GM23338 (cell line): ENCODE results near the gene LYPLAL1. TPM values are rescaled to one million over a fixed set of nuclear protein-coding genes. Genes with fewer than 3 reads are reported as not detected.

Experiments used
- ATAC-seq: fragments of 200-7000 bp; cut with Tn5 transposase; 3 replicates; pipeline ENCODE4 v1.9.1; 2020
- DNase-seq: peaks from one replicate; pipeline ENCODE4 v3.0.0-alpha.2; 2015; ENCODE audit warnings: low spot score
- H2AFZ ChIP-seq: fragments of 200-600 bp; sonication (generic); 2 replicates; pipeline ENCODE4 v1.8.0; 2016; ENCODE audit warnings: antibody characterized with exemption, mild to moderate bottlenecking, moderate library complexity
- H3F3A ChIP-seq: fragments of 200-600 bp; sonication (generic); replicated peaks from 2 replicates; pipeline ENCODE4 v1.8.0; 2017; ENCODE audit warnings: antibody characterized with exemption, mixed run types, low read depth
- H3K27ac ChIP-seq: fragments of 200-600 bp; sonication (generic); 2 replicates; pipeline ENCODE4 v1.6.1; 2016; ENCODE audit warnings: low read depth
- H3K27me3 ChIP-seq: fragments of 200-600 bp; sonication (generic); 2 replicates; pipeline ENCODE4 v1.8.0; 2016; ENCODE audit warnings: mild to moderate bottlenecking, mixed run types, moderate library complexity; ENCODE audit not compliant: insufficient read depth
- H3K36me3 ChIP-seq: fragments of 200-600 bp; sonication (generic); 2 replicates; pipeline ENCODE4 v1.8.0; 2016; ENCODE audit warnings: mild to moderate bottlenecking; ENCODE audit not compliant: insufficient read depth
- H3K4me1 ChIP-seq: fragments of 200-600 bp; sonication (generic); 2 replicates; pipeline ENCODE4 v1.8.0; 2016; ENCODE audit warnings: mild to moderate bottlenecking, moderate library complexity; ENCODE audit not compliant: insufficient read depth
- H3K4me2 ChIP-seq: fragments of 200-600 bp; sonication (generic); 2 replicates; pipeline ENCODE4 v1.7.1; 2017; ENCODE audit warnings: mixed run types
- H3K4me3 ChIP-seq: fragments of 200-600 bp; sonication (generic); 2 replicates; pipeline ENCODE4 v1.6.1; 2016; ENCODE audit warnings: mixed run types
- H3K79me2 ChIP-seq: fragments of 200-600 bp; sonication (generic); replicated peaks from 2 replicates; pipeline ENCODE4 v1.8.0; 2017; ENCODE audit warnings: mild to moderate bottlenecking; ENCODE audit not compliant: insufficient read depth
- H3K9me2 ChIP-seq: fragments of 200-600 bp; sonication (generic); 2 replicates; pipeline ENCODE4 v1.8.0; 2017; ENCODE audit not compliant: insufficient read depth
- H4K20me1 ChIP-seq: fragments of 200-600 bp; sonication (generic); replicated peaks from 2 replicates; pipeline ENCODE4 v1.8.0; 2017; ENCODE audit warnings: mild to moderate bottlenecking; ENCODE audit not compliant: insufficient read depth
- H3K27ac Mint-ChIP-seq: 2 replicates; pipeline ENCODE4 v1.8.0; 2020; ENCODE audit warnings: inconsistent platforms, mild to moderate bottlenecking, moderate library complexity, mixed read lengths
- H3K27me3 Mint-ChIP-seq: 3 replicates; pipeline ENCODE4 v1.8.0; 2022; ENCODE audit warnings: low read depth, mild to moderate bottlenecking, moderate library complexity, mixed read lengths, inconsistent platforms; ENCODE audit not compliant: insufficient read depth, poor library complexity
- H3K36me3 Mint-ChIP-seq: 3 replicates; pipeline ENCODE4 v1.8.0; 2021; ENCODE audit warnings: low read depth, mild to moderate bottlenecking, inconsistent platforms, moderate library complexity, mixed read lengths
- H3K4me1 Mint-ChIP-seq: 3 replicates; pipeline ENCODE4 v1.8.0; 2020; ENCODE audit warnings: mild to moderate bottlenecking, inconsistent platforms, mixed read lengths
- H3K4me3 Mint-ChIP-seq: 3 replicates; pipeline ENCODE4 v1.8.0; 2021; ENCODE audit warnings: moderate library complexity, mild to moderate bottlenecking, inconsistent platforms, mixed read lengths
- H3K9me3 Mint-ChIP-seq: 3 replicates; pipeline ENCODE4 v1.8.0; 2020; ENCODE audit warnings: moderate library complexity, mild to moderate bottlenecking, inconsistent platforms, mixed read lengths
- CREB1 ChIP-seq: fragments of 250-450 bp; sonication (Bioruptor Pico); IDR thresholded peaks from 2 replicates; pipeline ENCODE4 v1.5.0; 2020; ENCODE audit warnings: low read depth, mild to moderate bottlenecking, moderate library complexity
- EZH2 ChIP-seq: fragments of 200-600 bp; sonication (generic); IDR thresholded peaks from one replicate; pipeline ENCODE4 v1.8.0; 2017; ENCODE audit warnings: antibody characterized with exemption, mild to moderate bottlenecking, low read depth; ENCODE audit not compliant: unreplicated experiment
- EZH2phosphoT487 ChIP-seq: fragments of 200-600 bp; sonication (generic); IDR thresholded peaks from one replicate; pipeline ENCODE4 v1.8.1; 2018; ENCODE audit warnings: antibody characterized with exemption; ENCODE audit not compliant: unreplicated experiment
- polyA plus RNA-seq: library from polyadenylated mRNA; unstranded; fragments of >200 nt; fragmentation: Nextera tagmentation; extraction: Ambion mirVana; gene quantifications from 2 replicates; pipeline ENCODE4 v1.2.1, GENCODE V29; 2016
- total RNA-seq: library from RNA; depleted of rRNA; stranded (reverse); fragments of >200 nt; shearing (Covaris generic); gene quantifications from 2 replicates; pipeline ENCODE4 v1.2.3, GENCODE V29; 2014
- TF ChIP-seq, protein P1 (sequence below): fragments of 250-450 bp; sonication (Bioruptor Pico); IDR thresholded peaks from 2 replicates; pipeline ENCODE4 v1.5.0; 2020; ENCODE audit warnings: mild to moderate bottlenecking, moderate library complexity
- TF ChIP-seq, protein P2 (sequence below), 2 experiments: fragments of 200-600 bp in 1 of 2; sonication (generic) in 1 of 2; conservative IDR thresholded peaks; 2 replicates each; pipeline versions ENCODE4 v1.5.1 to v1.6.1; 2016 to 2017; ENCODE audit warnings: antibody characterized with exemption in 2 of 2, low read depth in 2 of 2, mild to moderate bottlenecking in 2 of 2, moderate library complexity in 1 of 2
- TF ChIP-seq, protein P3 (sequence below): IDR thresholded peaks from one replicate; pipeline ENCODE4 v1.6.1; 2018; ENCODE audit warnings: antibody characterized with exemption; ENCODE audit not compliant: unreplicated experiment
- TF ChIP-seq, protein P4 (sequence below): IDR thresholded peaks from 2 replicates; pipeline ENCODE4 v1.6.1; 2016; ENCODE audit warnings: antibody characterized with exemption

LYPLAL1 gene
- total and polyA plus RNA-seq, 2 experiments from 2014 or later, result 9.9 to 60.2 TPM

DNA sequence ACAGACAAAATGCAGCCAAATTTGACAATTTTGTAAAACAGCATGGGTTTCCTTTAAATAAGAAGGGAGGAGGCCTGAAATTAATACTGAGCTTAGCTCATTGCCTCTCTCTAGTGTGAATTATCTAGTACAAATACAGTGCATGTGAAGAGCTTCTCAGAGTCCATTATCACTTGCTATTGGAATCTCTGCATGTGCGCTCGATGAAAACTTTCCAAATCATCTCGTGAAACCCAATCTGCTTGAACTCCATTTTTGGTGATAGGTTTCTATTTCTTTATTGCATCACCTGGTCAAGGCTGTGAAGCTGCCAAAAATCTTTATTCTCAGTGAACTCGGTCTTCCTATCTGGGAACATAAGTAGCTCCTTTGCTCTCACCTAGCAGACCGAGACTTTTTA, 49.5 kb upstream of the LYPLAL1 start:
- H3F3A ChIP-seq, result no peaks in the 10 kb centered on the region
- TF ChIP-seq, protein P1, sequence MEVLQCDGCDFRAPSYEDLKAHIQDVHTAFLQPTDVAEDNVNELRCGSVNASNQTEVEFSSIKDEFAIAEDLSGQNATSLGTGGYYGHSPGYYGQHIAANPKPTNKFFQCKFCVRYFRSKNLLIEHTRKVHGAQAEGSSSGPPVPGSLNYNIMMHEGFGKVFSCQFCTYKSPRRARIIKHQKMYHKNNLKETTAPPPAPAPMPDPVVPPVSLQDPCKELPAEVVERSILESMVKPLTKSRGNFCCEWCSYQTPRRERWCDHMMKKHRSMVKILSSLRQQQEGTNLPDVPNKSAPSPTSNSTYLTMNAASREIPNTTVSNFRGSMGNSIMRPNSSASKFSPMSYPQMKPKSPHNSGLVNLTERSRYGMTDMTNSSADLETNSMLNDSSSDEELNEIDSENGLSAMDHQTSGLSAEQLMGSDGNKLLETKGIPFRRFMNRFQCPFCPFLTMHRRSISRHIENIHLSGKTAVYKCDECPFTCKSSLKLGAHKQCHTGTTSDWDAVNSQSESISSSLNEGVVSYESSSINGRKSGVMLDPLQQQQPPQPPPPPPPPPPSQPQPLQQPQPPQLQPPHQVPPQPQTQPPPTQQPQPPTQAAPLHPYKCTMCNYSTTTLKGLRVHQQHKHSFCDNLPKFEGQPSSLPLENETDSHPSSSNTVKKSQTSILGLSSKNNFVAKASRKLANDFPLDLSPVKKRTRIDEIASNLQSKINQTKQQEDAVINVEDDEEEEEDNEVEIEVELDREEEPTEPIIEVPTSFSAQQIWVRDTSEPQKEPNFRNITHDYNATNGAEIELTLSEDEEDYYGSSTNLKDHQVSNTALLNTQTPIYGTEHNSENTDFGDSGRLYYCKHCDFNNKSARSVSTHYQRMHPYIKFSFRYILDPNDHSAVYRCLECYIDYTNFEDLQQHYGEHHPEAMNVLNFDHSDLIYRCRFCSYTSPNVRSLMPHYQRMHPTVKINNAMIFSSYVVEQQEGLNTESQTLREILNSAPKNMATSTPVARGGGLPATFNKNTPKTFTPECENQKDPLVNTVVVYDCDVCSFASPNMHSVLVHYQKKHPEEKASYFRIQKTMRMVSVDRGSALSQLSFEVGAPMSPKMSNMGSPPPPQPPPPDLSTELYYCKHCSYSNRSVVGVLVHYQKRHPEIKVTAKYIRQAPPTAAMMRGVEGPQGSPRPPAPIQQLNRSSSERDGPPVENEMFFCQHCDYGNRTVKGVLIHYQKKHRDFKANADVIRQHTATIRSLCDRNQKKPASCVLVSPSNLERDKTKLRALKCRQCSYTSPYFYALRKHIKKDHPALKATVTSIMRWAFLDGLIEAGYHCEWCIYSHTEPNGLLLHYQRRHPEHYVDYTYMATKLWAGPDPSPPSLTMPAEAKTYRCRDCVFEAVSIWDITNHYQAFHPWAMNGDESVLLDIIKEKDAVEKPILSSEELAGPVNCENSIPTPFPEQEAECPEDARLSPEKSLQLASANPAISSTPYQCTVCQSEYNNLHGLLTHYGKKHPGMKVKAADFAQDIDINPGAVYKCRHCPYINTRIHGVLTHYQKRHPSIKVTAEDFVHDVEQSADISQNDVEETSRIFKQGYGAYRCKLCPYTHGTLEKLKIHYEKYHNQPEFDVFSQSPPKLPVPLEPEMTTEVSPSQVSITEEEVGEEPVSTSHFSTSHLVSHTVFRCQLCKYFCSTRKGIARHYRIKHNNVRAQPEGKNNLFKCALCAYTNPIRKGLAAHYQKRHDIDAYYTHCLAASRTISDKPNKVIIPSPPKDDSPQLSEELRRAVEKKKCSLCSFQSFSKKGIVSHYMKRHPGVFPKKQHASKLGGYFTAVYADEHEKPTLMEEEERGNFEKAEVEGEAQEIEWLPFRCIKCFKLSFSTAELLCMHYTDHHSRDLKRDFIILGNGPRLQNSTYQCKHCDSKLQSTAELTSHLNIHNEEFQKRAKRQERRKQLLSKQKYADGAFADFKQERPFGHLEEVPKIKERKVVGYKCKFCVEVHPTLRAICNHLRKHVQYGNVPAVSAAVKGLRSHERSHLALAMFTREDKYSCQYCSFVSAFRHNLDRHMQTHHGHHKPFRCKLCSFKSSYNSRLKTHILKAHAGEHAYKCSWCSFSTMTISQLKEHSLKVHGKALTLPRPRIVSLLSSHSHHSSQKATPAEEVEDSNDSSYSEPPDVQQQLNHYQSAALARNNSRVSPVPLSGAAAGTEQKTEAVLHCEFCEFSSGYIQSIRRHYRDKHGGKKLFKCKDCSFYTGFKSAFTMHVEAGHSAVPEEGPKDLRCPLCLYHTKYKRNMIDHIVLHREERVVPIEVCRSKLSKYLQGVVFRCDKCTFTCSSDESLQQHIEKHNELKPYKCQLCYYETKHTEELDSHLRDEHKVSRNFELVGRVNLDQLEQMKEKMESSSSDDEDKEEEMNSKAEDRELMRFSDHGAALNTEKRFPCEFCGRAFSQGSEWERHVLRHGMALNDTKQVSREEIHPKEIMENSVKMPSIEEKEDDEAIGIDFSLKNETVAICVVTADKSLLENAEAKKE (CRISPR knock-in tag), result no peak
- TF ChIP-seq, protein P2, sequence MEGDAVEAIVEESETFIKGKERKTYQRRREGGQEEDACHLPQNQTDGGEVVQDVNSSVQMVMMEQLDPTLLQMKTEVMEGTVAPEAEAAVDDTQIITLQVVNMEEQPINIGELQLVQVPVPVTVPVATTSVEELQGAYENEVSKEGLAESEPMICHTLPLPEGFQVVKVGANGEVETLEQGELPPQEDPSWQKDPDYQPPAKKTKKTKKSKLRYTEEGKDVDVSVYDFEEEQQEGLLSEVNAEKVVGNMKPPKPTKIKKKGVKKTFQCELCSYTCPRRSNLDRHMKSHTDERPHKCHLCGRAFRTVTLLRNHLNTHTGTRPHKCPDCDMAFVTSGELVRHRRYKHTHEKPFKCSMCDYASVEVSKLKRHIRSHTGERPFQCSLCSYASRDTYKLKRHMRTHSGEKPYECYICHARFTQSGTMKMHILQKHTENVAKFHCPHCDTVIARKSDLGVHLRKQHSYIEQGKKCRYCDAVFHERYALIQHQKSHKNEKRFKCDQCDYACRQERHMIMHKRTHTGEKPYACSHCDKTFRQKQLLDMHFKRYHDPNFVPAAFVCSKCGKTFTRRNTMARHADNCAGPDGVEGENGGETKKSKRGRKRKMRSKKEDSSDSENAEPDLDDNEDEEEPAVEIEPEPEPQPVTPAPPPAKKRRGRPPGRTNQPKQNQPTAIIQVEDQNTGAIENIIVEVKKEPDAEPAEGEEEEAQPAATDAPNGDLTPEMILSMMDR (conservative IDR thresholded peaks at IDR 0.05; ENCODE audit: low read depth in 2 of 2), result no peak
- TF ChIP-seq EZH2 (no peak), EZH2phosphoT487 (no peak), CREB1 (no peak)
- TF ChIP-seq, protein P3, sequence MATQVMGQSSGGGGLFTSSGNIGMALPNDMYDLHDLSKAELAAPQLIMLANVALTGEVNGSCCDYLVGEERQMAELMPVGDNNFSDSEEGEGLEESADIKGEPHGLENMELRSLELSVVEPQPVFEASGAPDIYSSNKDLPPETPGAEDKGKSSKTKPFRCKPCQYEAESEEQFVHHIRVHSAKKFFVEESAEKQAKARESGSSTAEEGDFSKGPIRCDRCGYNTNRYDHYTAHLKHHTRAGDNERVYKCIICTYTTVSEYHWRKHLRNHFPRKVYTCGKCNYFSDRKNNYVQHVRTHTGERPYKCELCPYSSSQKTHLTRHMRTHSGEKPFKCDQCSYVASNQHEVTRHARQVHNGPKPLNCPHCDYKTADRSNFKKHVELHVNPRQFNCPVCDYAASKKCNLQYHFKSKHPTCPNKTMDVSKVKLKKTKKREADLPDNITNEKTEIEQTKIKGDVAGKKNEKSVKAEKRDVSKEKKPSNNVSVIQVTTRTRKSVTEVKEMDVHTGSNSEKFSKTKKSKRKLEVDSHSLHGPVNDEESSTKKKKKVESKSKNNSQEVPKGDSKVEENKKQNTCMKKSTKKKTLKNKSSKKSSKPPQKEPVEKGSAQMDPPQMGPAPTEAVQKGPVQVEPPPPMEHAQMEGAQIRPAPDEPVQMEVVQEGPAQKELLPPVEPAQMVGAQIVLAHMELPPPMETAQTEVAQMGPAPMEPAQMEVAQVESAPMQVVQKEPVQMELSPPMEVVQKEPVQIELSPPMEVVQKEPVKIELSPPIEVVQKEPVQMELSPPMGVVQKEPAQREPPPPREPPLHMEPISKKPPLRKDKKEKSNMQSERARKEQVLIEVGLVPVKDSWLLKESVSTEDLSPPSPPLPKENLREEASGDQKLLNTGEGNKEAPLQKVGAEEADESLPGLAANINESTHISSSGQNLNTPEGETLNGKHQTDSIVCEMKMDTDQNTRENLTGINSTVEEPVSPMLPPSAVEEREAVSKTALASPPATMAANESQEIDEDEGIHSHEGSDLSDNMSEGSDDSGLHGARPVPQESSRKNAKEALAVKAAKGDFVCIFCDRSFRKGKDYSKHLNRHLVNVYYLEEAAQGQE, result no peak
- TF ChIP-seq, protein P4, sequence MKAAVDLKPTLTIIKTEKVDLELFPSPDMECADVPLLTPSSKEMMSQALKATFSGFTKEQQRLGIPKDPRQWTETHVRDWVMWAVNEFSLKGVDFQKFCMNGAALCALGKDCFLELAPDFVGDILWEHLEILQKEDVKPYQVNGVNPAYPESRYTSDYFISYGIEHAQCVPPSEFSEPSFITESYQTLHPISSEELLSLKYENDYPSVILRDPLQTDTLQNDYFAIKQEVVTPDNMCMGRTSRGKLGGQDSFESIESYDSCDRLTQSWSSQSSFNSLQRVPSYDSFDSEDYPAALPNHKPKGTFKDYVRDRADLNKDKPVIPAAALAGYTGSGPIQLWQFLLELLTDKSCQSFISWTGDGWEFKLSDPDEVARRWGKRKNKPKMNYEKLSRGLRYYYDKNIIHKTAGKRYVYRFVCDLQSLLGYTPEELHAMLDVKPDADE, result no peak

More for the DNA sequence above, 49.5 kb upstream of the LYPLAL1 start:
- Histone ChIP-seq H3K4me2 (no peak overlapping the region), H4K20me1 (no peaks in the 10 kb centered on the region), H3K79me2 (no peaks in the 10 kb centered on the region), H2AFZ (no peak overlapping the region), H3K27ac (no peak overlapping the region), H3K36me3 (no peaks in the 10 kb centered on the region), H3K4me3 (no peak overlapping the region), H3K4me1 (peaks cover 6% of the 10 kb centered on the region; the same call in 1 of the 2 replicates), H3K9me2 (no peaks in the 10 kb centered on the region), H3K27me3 (no peaks in the 10 kb centered on the region)
- no peak for DNase-seq
- Mint-ChIP-seq H3K9me3 (no peaks in the 10 kb centered on the region), H3K27ac (no peak overlapping the region), H3K4me3 (no peak overlapping the region), H3K4me1 (peaks cover 9% of the 10 kb centered on the region; the same call in 2 of the 3 replicates), H3K36me3 (no peaks in the 10 kb centered on the region), H3K27me3 (no peaks in the 10 kb centered on the region)
- ATAC-seq, result no peak
